Measurements from ENCODE around the gene M1AP. TPM values are rescaled to one million over a fixed set of nuclear protein-coding genes. Genes with fewer than 3 reads are reported as not detected.
A peak's percentile ranks its signal among the peaks of the same experiment; 100 is the strongest.

Gene M1AP
- total and polyA plus RNA-seq, 9 of the 15 experiments (the other 6 are each of a cell fraction or from before 2014, with no cell fraction given): 0.06 to 0.33 (median 0.11) TPM; not detected in 4

DNA sequence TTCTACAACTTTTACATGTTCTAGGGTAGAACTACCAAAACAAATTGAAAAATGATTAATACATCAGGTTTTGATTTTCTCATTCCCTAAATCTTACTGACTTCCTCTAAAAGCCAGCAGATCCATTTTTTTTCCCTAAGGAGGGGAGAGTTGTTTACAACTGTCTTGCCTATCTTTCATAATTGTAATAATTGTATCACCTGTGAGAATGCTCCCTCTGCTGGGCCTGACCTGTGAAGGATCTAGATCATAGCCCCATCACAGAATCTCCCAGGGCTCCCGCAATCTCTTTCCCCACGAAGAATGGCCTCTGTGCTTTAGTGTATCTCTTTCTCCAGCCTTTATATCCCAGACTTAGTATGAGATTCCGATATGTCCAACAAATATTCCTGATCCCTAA lies 103.5 kb downstream of the M1AP start:
- CTCF ChIA-PET (ENCODE audit: low intra/inter-chr PET ratio): interaction anchor here (1.2 kb wide), 1 partner anchor 61 kb away, joined by 4 read pairs; the partner anchor contains the start of genes CCDC142 and TTC31
- no peak overlapping the region for H3K4me2 ChIP-seq (ENCODE audit: insufficient read depth, low read length)
- H3K4me1 ChIP-seq (replicated peaks in 1 of 2; ENCODE audit: control insufficient read depth in 2 of 2, insufficient read depth in 2 of 2, low read length in 2 of 2): peaks cover 18 to 37% of the 10 kb centered on the region in 2 experiments
- no peaks in the 10 kb centered on the region for H3K9me3 ChIP-seq (replicated peaks; ENCODE audit: control insufficient read depth, insufficient read depth, low read depth, low read length)
- no peaks in the 10 kb centered on the region for H3K9me1 ChIP-seq (ENCODE audit: control insufficient read depth, insufficient read depth, low read length)
- H3K36me3 ChIP-seq (ENCODE audit: control insufficient read depth, insufficient read depth, low read length): no peaks in the 10 kb centered on the region
- DNase-seq (ENCODE audit: extremely low read depth in 1 of 4, low spot score in 3 of 4) (peak in 2 of 4 experiments; percentile 32 to 35), ATAC-seq (0 out of 3 replicates have a peak, but pooled peaks have one; percentile 14), FAIRE-seq (no peak)
- H3K9ac ChIP-seq (ENCODE audit: insufficient read depth in 1 of 2, low read depth in 2 of 2, low read length in 2 of 2): no peak overlapping the region
- in situ Hi-C loops (cut with MboI): no loop called here
- intact Hi-C loops (cut with micrococcal nuclease): no loop called here
- no peak overlapping the region for H3K4me3 ChIP-seq
- no peaks in the 10 kb centered on the region for H3K27me3 ChIP-seq (ENCODE audit: control insufficient read depth in 2 of 2, insufficient read depth in 2 of 2, low read length in 2 of 2)
- BruUV-seq (replicated peaks): no TSS peak
- POLR2A ChIA-PET: interaction anchor here (0.5 to 3.8 kb wide), 2 partner anchors 12 to 81 kb away, joined by 3 to 17 read pairs; no protein-coding TSS in a partner anchor
- H3K27ac ChIP-seq (ENCODE audit: extremely low read depth, low read depth, low read length): no peak overlapping the region
- no peaks in the 10 kb centered on the region for H4K20me1 ChIP-seq (replicated peaks; ENCODE audit: control insufficient read depth, insufficient read depth, low read length)
- WGBS (ENCODE audit: insufficient coverage, low coverage, missing lambda C conversion rate): 21% methylated on average over 3 of the region's 3 CpGs
- peaks cover 1% of the 10 kb centered on the region; the same call in 1 of the 3 replicates for H3K79me2 ChIP-seq (ENCODE audit: control insufficient read depth, insufficient read depth, low read length)
- H2AFZ ChIP-seq (ENCODE audit: low read depth, low read length): no peak overlapping the region
- no peak for TF ChIP-seq STAG1 (CRISPR knock-in tag; IDR thresholded peaks at IDR 0.05; ENCODE audit: borderline replicate concordance)
- TF ChIP-seq, protein P1, sequence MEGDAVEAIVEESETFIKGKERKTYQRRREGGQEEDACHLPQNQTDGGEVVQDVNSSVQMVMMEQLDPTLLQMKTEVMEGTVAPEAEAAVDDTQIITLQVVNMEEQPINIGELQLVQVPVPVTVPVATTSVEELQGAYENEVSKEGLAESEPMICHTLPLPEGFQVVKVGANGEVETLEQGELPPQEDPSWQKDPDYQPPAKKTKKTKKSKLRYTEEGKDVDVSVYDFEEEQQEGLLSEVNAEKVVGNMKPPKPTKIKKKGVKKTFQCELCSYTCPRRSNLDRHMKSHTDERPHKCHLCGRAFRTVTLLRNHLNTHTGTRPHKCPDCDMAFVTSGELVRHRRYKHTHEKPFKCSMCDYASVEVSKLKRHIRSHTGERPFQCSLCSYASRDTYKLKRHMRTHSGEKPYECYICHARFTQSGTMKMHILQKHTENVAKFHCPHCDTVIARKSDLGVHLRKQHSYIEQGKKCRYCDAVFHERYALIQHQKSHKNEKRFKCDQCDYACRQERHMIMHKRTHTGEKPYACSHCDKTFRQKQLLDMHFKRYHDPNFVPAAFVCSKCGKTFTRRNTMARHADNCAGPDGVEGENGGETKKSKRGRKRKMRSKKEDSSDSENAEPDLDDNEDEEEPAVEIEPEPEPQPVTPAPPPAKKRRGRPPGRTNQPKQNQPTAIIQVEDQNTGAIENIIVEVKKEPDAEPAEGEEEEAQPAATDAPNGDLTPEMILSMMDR (IDR thresholded peaks at IDR 0.05 in 2 of 3, conservative IDR thresholded peaks at IDR 0.05 in 1 of 3; ENCODE audit: insufficient read depth in 2 of 3, low read depth in 1 of 3, low read length in 3 of 3): peak; percentile 15 to 44 (median 24); a peak in 3 of 6 replicates
- TF ChIP-seq, protein P2, sequence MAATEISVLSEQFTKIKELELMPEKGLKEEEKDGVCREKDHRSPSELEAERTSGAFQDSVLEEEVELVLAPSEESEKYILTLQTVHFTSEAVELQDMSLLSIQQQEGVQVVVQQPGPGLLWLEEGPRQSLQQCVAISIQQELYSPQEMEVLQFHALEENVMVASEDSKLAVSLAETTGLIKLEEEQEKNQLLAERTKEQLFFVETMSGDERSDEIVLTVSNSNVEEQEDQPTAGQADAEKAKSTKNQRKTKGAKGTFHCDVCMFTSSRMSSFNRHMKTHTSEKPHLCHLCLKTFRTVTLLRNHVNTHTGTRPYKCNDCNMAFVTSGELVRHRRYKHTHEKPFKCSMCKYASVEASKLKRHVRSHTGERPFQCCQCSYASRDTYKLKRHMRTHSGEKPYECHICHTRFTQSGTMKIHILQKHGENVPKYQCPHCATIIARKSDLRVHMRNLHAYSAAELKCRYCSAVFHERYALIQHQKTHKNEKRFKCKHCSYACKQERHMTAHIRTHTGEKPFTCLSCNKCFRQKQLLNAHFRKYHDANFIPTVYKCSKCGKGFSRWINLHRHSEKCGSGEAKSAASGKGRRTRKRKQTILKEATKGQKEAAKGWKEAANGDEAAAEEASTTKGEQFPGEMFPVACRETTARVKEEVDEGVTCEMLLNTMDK (IDR thresholded peaks at IDR 0.05; ENCODE audit: borderline replicate concordance, insufficient read depth, low read depth, low read length, poor library complexity, severe bottlenecking): peak; percentile 67
- no peak for TF ChIP-seq NR3C1 (CRISPR knock-in tag; IDR thresholded peaks at IDR 0.05)
- TF ChIP-seq ZNF124 (CRISPR knock-in tag; IDR thresholded peaks at IDR 0.05): no peak
- TF ChIP-seq, protein P3, sequence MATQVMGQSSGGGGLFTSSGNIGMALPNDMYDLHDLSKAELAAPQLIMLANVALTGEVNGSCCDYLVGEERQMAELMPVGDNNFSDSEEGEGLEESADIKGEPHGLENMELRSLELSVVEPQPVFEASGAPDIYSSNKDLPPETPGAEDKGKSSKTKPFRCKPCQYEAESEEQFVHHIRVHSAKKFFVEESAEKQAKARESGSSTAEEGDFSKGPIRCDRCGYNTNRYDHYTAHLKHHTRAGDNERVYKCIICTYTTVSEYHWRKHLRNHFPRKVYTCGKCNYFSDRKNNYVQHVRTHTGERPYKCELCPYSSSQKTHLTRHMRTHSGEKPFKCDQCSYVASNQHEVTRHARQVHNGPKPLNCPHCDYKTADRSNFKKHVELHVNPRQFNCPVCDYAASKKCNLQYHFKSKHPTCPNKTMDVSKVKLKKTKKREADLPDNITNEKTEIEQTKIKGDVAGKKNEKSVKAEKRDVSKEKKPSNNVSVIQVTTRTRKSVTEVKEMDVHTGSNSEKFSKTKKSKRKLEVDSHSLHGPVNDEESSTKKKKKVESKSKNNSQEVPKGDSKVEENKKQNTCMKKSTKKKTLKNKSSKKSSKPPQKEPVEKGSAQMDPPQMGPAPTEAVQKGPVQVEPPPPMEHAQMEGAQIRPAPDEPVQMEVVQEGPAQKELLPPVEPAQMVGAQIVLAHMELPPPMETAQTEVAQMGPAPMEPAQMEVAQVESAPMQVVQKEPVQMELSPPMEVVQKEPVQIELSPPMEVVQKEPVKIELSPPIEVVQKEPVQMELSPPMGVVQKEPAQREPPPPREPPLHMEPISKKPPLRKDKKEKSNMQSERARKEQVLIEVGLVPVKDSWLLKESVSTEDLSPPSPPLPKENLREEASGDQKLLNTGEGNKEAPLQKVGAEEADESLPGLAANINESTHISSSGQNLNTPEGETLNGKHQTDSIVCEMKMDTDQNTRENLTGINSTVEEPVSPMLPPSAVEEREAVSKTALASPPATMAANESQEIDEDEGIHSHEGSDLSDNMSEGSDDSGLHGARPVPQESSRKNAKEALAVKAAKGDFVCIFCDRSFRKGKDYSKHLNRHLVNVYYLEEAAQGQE (IDR thresholded peaks at IDR 0.05; ENCODE audit: borderline replicate concordance): peak; percentile 15; the same call in 1 of the 2 replicates
- TF ChIP-seq, protein P3 (CRISPR knock-in tag; IDR thresholded peaks at IDR 0.05; ENCODE audit: low read depth): no peak
- 0 out of 2 replicates have a peak, but pooled peaks have one; percentile 23 for TF ChIP-seq ZEB2 (IDR thresholded peaks at IDR 0.05)
- peak in 1 of 2 experiments; percentile 75; a peak in 3 of 4 replicates for TF ChIP-seq FOXK2 (conservative IDR thresholded peaks at IDR 0.05 in 1 of 2, IDR thresholded peaks at IDR 0.05 in 1 of 2; ENCODE audit: low read depth in 2 of 2)
